ENCODE results near the gene SLC4A4.

The SLC4A4 gene

DNA sequence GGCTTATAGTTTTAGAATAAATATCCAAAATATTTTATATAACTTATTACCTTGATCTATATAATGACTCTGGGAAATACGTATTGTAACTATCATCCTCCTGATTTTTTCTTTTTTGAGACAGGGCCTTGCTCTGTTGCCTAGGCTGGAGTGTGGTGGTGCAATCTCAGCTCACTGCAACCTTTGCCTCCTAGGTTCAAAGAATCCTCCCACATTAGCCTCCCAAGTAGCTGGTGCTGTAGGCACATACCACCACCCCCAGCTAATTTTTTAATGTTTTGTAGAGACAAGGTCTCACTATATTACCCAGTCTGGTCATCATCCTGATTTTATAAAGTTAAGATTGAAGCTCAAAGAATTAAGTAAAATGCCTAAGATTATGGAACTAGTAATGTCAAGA is 193.6 kb downstream of the SLC4A4 start:
- in situ Hi-C loops (cut with HindIII; ENCODE audit: low sequenced_read_pairs): no loop called here

- in situ Hi-C loops (cut with HindIII; ENCODE audit: low sequenced_read_pairs): no loop called here
Observed at GRCh38 chr4:71533121-71533520, 194.3 kb downstream of the SLC4A4 start.

DNA sequence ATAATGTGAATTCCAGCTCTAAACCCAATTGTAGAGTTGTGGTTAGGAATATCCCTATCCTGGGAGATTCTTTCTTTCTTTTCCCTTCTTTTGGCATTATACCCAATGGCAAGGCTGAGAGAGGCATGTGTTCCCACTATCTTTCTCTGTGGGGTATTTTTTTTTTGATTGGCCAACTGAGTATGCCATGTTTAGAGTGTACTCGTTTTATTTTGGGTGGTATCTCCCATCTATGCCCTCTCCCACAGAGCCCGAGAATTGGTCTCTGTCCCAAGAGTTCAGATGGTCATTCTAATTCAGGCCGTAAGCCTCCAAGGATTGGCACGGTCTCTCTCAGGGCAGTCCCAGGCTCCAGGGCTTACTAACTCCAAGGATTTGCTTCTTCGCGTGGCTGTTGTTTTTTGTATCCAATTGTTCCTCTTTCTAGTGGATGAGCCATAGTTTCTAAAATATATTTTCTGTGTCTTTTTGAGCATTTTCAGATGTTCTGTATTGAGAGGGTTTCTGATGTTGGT is 198.8 kb downstream of the SLC4A4 start:
- in situ Hi-C loops (cut with HindIII; ENCODE audit: low sequenced_read_pairs): no loop called here

- in situ Hi-C loops (cut with HindIII; ENCODE audit: low sequenced_read_pairs): no loop called here
Observed at GRCh38 chr4:71538528-71538927, 199.7 kb downstream of the SLC4A4 start.

GRCh38 chr4:71540749-71541269 is 202.0 kb downstream of the SLC4A4 start:
- in situ Hi-C loops (cut with HindIII; ENCODE audit: low sequenced_read_pairs): no loop called here

- in situ Hi-C loops (cut with HindIII; ENCODE audit: low sequenced_read_pairs): no loop called here
Observed at GRCh38 chr4:71541541-71541940, 202.7 kb downstream of the SLC4A4 start.

GRCh38 chr4:71545168-71545567 is 206.3 kb downstream of the SLC4A4 start:
- in situ Hi-C loops (cut with HindIII; ENCODE audit: low sequenced_read_pairs): no loop called here

DNA sequence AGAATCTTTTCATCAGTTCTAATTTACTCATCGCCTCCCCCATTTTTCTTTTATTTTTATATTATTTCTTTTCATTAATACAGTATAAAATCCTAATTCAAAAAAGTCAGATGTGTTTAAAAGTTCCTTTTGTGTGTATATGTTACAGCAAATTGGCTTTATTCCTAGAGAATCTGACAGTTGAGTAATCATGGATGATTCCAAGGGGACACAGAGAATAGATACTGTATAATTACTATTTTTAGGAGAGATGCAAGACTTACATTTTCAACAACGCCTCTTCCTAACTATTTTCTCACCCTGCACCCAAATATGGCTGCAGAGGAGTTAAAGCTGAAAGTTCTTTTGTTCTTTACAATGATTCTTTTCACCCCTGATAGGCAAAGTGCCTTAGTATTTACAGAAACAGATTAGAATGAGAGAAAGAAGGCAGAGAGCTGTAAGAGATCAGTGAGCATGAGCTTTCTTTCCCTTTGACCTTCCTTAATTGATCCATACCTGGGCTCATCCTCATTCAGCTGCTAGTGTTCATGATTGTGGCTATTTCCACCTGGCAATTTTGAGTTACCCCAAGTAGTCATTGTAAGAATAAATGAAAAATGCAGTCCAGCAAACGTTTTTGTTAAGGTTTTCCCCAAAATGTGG is 210.8 kb downstream of the SLC4A4 start:
- in situ Hi-C loops (cut with HindIII; ENCODE audit: low sequenced_read_pairs): no loop called here

DNA sequence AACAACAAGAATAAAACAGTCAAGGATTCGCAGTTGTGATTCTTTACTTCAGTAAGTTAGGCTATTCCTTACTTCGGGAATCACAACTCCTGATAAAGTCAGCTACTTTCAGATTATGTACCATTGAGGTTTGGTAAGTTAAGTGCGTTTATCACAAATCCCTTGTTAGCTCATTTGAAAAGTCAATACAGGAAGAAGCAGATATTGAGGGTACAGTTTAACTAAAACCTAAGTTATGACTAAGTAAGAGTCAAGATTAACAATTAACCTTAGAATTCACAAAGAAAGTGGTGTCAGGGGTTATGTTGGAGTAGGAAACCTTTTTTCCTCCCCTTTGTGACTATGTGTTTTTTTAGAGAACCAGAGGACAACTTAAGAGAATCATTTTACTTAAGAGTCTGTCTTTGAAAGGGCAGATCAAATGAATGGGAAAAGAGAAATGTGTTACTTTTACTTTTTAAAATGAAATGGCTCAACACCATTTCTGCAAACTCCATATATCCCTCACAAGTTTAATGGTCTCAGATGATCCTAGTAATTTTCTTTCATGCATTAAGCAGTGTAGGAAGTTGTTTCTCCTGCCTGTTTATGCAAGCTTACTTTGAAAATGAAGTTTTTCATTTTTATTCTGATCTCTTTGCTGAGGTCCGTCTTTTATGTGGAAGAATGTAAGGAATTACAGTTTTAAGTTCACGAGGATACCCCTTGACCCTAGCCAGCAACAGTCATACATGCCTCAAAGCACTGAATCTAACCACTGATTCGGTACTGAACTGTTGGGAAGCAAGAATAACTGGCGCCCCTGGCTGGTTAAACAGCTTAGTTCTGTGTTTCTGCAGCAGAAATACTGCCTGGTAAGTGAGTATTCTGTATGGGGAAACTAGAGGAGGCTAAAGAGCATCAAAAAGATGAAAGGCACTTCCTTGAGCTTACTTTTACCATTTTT is 211.7 kb downstream of the SLC4A4 start:
- in situ Hi-C loops (cut with HindIII; ENCODE audit: low sequenced_read_pairs): no loop called here

DNA sequence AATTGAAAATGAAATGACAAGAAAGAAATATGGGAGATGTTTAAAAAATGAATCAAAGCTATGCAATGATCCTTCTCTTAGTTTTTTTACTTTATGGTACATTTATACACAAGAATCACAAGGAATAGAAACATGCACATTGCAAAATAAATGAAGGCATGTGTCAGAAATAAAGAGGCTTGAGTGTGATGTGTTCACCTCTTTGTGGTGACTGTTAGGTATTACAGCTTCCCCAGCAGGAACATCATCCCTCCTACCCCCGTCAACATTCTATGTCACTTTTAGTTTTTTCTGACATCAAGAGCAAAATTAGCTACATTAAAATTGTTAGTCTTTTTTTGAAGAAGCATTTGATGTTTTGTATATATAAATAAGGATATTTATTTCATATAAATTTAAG is 214.8 kb downstream of the SLC4A4 start:
- in situ Hi-C loops (cut with HindIII; ENCODE audit: low sequenced_read_pairs): no loop called here

GRCh38 chr4:71554025-71554424 is 215.2 kb downstream of the SLC4A4 start:
- in situ Hi-C loops (cut with HindIII; ENCODE audit: low sequenced_read_pairs): no loop called here

DNA sequence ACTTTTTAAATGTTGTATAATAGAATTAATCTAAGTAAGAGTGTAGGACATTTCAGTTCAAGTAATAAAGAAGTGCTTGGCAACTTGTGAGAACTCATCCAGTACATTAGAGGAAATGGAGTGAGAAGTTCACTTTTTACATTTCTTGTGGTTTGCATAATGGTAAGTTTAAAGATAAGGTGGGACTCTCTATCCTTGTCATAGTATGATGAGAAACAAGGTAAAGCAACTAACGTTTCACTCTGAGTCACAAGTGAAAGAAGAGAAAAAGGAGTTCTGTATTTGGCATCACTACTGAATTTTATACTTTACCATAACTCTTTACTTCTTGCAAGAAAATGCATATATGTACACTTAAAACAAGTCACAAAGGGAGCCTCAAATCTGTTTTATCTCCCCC is 219.4 kb downstream of the SLC4A4 start:
- in situ Hi-C loops (cut with HindIII; ENCODE audit: low sequenced_read_pairs): no loop called here

- in situ Hi-C loops (cut with HindIII; ENCODE audit: low sequenced_read_pairs): no loop called here
Observed at GRCh38 chr4:71559957-71560571, 221.2 kb downstream of the SLC4A4 start.

GRCh38 chr4:71564775-71565174 is 226.0 kb downstream of the SLC4A4 start:
- in situ Hi-C loops (cut with HindIII; ENCODE audit: low sequenced_read_pairs): no loop called here

DNA sequence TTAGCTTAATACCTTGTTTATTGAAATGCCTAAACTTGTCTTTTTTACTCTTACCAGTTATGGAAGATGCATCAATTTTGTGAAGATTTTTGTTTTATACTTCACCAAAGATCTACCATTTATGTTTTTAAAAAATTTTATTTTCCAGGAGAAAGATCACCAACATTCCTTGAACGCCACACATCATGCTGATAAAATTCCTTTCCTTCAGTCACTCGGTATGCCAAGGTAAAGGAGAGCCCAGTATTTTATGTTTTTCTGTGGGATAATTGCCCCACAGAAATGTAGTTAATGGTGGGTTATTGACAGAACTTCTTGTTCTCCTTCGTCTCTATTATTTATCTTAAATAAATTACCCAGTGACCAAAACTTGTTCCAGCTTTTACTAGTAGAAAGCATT is 228.0 kb downstream of the SLC4A4 start:
- in situ Hi-C loops (cut with HindIII; ENCODE audit: low sequenced_read_pairs): no loop called here

- in situ Hi-C loops (cut with HindIII; ENCODE audit: low sequenced_read_pairs): no loop called here
Observed at GRCh38 chr4:71568131-71568530, 229.3 kb downstream of the SLC4A4 start.

DNA sequence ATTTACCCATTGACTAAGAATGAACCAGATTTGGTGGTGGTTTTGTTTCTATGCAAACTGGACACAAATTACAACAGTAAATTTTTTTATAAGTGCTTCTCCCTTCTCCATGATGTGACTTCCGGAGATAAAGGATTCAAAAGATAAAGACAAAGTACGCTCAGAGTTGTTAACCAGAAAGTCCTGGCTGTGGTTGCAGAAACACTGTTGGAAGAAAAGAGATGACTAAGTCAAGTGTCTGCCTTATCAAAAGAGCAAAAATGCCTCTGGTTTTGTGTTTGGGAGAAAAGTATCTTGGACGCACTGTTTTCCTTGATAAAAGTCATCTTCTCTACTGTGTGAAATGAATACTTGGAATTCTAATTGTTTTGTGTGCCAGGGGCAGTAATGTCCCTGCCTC is 231.7 kb downstream of the SLC4A4 start:
- in situ Hi-C loops (cut with HindIII; ENCODE audit: low sequenced_read_pairs): no loop called here

DNA sequence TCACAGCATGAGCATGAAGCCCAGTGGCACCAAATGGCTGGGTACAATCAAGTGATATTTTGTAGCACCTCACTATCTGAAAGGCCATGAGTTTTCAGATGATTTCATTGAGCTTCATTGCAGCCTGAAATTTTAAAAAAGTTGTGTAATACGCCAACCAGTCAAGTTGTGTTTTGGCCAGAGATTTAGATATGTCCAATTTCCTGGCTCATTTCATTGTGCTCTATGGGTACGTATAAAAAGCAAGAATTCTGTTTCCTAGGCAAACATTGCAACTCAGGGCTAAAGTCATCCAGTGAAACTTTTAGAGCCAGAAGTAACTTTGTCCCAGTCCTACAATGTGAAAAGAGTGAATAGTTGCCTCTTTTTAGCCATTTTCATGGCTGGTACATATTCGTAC is 232.5 kb downstream of the SLC4A4 start:
- in situ Hi-C loops (cut with HindIII; ENCODE audit: low sequenced_read_pairs): no loop called here

DNA sequence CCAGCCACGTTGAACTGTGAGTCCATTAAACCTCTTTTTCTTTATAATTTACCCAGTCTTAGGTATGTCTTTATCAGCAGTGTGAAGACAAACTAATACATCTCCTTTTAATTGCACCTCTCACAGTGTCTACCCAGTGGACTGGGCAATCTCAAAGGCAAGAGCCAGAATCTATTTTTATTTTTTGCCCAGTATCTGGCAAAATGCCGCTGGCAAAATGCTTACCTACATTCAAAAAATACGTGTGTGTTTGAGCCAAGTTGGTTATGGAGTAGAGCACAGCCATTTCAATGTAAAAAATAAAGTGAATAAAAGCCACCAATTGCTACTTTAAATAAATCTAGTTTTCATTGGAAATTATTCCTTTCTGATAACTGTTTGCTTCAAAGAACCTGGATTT is 245.2 kb downstream of the SLC4A4 start:
- in situ Hi-C loops (cut with HindIII; ENCODE audit: low sequenced_read_pairs): no loop called here

GRCh38 chr4:71584585-71584984 is 245.8 kb downstream of the SLC4A4 start:
- in situ Hi-C loops (cut with HindIII; ENCODE audit: low sequenced_read_pairs): no loop called here

DNA sequence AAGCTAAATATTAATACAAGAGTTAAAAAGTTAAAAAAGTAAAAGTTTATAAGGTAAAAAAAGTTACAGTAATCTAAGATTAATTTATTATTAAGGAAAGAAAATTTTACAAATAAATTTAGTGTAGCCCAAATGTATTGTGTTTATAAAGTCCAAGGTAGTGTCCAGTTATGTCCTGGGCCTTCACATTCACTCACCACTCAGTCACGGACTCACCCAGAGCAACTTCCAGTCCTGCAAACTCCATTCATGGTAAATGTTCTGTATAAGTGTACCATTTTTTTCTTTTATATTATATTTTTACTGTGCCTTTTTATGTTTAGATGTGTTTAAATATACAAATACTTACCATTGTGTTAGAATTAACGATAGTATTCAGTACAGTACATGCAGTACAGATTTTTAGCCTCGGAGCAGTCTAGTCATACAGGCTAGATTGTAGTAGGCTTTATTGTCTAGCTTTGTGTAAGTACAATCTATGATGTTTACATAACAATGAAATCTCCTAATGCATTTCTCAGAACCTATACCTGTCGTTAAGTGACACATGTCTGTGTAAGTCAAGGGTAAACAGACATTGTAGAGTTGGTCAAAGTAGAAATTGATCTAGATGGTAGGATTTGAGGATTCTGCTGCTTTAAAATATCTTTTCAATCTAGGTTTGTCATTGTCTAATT is 247.4 kb downstream of the SLC4A4 start:
- in situ Hi-C loops (cut with HindIII; ENCODE audit: low sequenced_read_pairs): no loop called here
